SH-SY5Y (cell line): Measurements from ENCODE around the gene STK24.

ENCODE experiments used
- GATA2 ChIP-seq: IDR thresholded peaks from 2 replicates; pipeline ENCODE4 v1.6.1; 2011; ENCODE audit warnings: mild to moderate bottlenecking, low read depth, low read length
- GATA3 ChIP-seq: IDR thresholded peaks from 2 replicates; pipeline ENCODE4 v1.6.1; 2011; ENCODE audit warnings: low read depth, mild to moderate bottlenecking, low read length, moderate library complexity

STK24 gene

DNA sequence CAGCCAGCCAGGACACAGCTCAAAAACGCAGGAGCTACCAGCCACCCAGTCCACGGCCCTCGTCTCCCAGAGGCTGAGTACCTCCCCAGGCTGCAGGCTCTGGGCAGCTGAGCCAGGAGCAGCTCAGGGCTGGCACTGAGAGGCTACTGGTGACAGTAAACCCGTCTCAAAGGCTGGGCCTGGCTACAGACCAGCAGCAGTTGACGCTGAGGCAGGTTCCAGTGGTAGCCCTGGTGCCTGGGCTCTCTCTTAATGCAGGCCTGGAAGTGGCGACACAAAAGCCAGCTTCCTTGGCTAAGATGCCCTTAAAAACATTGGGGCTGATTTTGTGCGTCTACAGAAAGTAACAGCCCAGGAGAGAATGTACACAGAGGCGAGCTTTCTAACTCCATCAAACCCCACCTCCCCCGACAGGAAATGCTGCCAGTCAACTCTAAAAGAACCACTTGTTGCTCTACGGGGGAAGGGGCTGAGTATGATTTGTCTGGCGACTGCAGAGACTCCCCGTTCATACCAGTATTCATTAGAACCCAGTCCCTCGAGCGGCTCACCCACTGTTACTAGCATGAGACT lies 126.3 kb downstream of the STK24 start:
- TF ChIP-seq GATA3 (no peak), GATA2 (no peak)

GRCh38 chr13:98450026-98450425 lies 126.9 kb downstream of the STK24 start:
- TF ChIP-seq GATA3 (no peak), GATA2 (no peak)

- TF ChIP-seq GATA2 (no peak), GATA3 (no peak)
Measured at GRCh38 chr13:98449273-98449672, 127.6 kb downstream of the STK24 start.

GRCh38 chr13:98448642-98448928 lies 128.3 kb downstream of the STK24 start:
- TF ChIP-seq GATA3 (no peak), GATA2 (no peak)

DNA sequence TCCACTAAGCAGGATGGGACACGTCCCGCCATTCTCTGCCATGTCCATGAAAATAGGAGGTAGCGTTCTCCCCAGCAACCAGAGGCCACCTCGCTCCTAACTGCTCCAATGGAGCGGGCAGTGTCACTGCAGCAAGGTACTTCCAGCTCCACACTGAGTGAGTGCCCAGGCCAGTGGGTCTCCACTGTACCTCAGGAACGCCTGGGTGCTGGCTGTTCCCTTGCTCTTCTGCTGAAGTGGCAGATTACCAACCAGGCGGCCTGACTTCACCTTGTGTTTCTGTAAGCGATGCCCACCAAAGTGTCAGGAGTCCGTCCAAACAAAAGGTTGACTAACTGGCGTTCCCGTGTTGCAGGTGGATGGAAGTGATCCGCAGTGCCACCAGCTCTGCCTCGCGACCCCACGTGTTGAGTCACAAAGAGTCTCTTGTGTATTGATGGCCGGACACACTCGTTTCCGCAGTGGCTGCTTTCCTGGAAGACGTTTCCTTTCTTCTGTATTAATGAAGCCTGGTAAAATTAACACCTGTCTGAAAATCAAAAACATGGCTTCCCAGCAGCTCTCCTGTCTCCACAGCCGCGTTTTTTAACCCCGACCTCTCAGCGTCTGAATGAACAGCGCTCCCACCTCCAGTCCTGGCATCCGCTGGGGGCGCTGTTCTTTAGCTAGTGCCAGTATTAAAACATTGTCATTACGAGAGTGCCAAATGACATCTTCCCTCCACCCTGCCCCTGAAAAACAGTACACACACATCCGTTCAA lies 128.8 kb downstream of the STK24 start:
- TF ChIP-seq GATA2, result no peak
- no peak for TF ChIP-seq GATA3

DNA sequence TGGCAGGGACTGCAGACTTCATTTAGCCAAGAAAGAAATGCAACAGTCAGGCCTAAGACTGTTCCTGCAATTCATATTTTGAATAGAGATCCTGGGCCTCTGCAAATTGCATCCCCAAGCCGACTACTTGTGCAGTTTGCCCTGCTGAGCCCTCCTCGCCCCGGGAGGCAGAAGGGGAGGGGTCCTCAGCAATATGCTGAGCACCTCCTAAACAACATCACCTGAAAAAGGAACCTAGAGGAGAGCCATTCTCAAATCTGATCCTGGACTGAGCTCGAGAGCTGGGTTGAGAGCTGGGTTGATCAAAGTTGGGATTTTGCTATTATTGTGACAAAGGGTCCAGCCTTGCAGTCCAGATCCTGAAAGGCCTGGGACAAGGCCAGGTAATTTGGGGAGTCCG lies 129.8 kb downstream of the STK24 start:
- TF ChIP-seq GATA3 (no peak), GATA2 (no peak)

DNA sequence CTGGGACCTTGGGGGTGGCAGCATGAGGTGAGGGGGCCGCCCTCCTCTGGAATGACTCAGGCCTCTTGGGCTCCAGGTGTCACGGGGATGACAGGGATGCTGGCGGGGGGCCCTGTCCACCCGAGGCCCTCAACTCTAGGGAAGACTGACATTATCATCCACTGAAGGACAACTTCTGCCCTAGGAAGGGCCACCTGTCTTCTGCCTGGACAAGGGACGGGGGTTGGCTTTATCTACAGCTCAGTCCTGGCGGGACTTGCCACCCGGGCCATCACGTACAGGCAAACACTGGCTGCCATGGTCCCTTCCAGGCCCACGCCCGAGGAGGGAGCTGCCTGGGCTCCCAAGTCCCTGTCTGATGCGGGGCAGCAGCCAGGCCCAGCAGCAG lies 130.7 kb downstream of the STK24 start:
- no peak for TF ChIP-seq GATA3
- TF ChIP-seq GATA2, result no peak

GRCh38 chr13:98445340-98446233 lies 131.3 kb downstream of the STK24 start:
- TF ChIP-seq GATA3 (no peak), GATA2 (no peak)

GRCh38 chr13:98444381-98444780 lies 132.5 kb downstream of the STK24 start:
- TF ChIP-seq GATA3 (no peak), GATA2 (no peak)

DNA sequence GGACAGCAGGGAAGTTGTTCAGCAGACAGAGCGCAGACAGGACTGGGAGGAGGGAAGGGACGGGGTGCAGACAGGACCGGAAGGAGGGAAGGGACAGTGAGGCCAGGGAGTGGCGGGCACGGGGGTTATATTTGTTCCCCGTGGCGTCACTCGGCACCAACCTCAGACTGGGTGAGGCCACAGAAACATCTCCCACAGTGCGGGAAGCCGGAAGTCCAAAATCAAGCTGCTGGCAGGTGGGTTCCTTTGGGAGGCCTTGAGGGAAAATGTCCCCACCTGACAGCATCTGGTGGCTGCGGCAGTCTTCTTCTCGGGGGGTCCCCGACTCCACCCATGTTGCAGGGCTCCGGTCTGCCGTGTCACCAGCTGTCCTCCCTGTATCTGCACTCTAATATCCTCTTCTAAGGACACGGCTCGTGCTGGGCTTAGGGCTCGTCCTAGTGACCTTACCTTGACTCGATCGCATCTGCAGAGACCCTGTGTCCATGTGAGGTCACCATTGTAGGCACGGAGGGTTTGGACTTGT lies 133.0 kb downstream of the STK24 start:
- TF ChIP-seq GATA3, result no peak
- TF ChIP-seq GATA2, result no peak

DNA sequence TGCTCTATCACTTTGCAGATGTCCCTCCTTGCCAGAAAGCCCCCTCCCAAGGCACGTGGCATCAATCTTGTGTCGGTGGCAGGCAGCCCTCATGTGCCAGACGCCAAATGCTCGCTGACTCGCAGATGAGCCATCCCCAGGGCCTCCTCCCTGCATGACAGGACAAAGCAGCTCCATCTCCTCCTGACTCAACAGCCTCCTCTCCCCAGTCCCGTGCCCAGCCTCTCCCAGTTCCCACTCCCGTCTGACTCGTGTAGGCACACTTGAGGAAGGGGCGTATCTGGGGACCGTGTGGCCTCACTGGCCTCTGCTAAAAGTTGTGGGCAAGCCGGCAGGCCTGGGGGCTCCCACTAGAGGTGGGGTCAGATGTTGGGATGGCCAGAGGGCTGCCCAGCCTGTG lies 133.6 kb downstream of the STK24 start:
- TF ChIP-seq GATA2 (no peak), GATA3 (no peak)

GRCh38 chr13:98442391-98443230 lies 134.3 kb downstream of the STK24 start:
- TF ChIP-seq GATA3 (no peak), GATA2 (no peak)

GRCh38 chr13:98441056-98441676 lies 135.7 kb downstream of the STK24 start:
- TF ChIP-seq GATA2 (no peak), GATA3 (no peak)

GRCh38 chr13:98440390-98441055 lies 136.4 kb downstream of the STK24 start:
- TF ChIP-seq GATA2, result no peak
- no peak for TF ChIP-seq GATA3
